Measurements from ENCODE around the gene NUDT4. TPM values are rescaled to one million over a fixed set of nuclear protein-coding genes. Genes with fewer than 3 reads are reported as not detected.

Gene NUDT4
- total and polyA plus RNA-seq, 2 of the 8 experiments (the other 6 are each of a cell fraction or from before 2014, with no cell fraction given), result 17.3 to 71.7 TPM

- no peak for DNase-seq (ENCODE audit: low read depth in 1 of 2, low spot score in 2 of 2)
- Histone ChIP-seq H3K4ac (replicated peaks; ENCODE audit: insufficient read length, low read depth, low read length) (no peak overlapping the region), H3K23ac (ENCODE audit: insufficient read length) (no peak overlapping the region), H2AK5ac (ENCODE audit: low read depth, low read length) (no peak overlapping the region), H3K18ac (ENCODE audit: extremely low read depth, low read length) (no peak overlapping the region), H2BK120ac (replicated peaks; ENCODE audit: low read depth, low read length) (no peak overlapping the region), H3K4me2 (ENCODE audit: insufficient read depth in 1 of 2, low read depth in 2 of 2, low read length in 2 of 2) (no peak overlapping the region), H2AFZ (ENCODE audit: low read length) (no peak overlapping the region), H2BK20ac (ENCODE audit: low read length) (no peak overlapping the region), H2BK12ac (ENCODE audit: low read depth, low read length) (no peak overlapping the region), H4K8ac (ENCODE audit: extremely low read depth, insufficient read depth, low read length) (no peak overlapping the region), H3K14ac (ENCODE audit: insufficient read length) (no peak overlapping the region), H3K4me3 (ENCODE audit: extremely low read depth in 1 of 4, insufficient read depth in 2 of 4, low read depth in 3 of 4, low read length in 4 of 4) (no peak overlapping the region), H3K36me3 (ENCODE audit: control insufficient read depth in 2 of 4, insufficient read depth in 4 of 4, low read length in 3 of 4) (peaks cover 0 to 23% (median 16%) of the 10 kb centered on the region in 4 experiments; a peak in 4 of 8 replicates), H3K9ac (replicated peaks in 1 of 4; ENCODE audit: extremely low read depth in 1 of 4, low read depth in 3 of 4, low read length in 3 of 4) (no peak overlapping the region), H4K5ac (ENCODE audit: insufficient read length, low read depth, low read length) (no peak overlapping the region), H3K23me2 (ENCODE audit: low read depth, low read length) (no peaks in the 10 kb centered on the region), H3K56ac (replicated peaks; ENCODE audit: insufficient read length, low read depth, low read length) (no peak overlapping the region), H3K79me1 (ENCODE audit: low read depth, low read length) (no peaks in the 10 kb centered on the region), H3K79me2 (ENCODE audit: control insufficient read depth in 1 of 2, insufficient read depth in 2 of 2, low read length in 2 of 2) (peaks cover 0 to 7% of the 10 kb centered on the region in 2 experiments; a peak in 2 of 4 replicates), H2BK5ac (ENCODE audit: low read depth, low read length) (no peak overlapping the region), H4K91ac (replicated peaks; ENCODE audit: insufficient read length, low read length) (no peak overlapping the region), H4K20me1 (replicated peaks in 1 of 2; ENCODE audit: control insufficient read depth in 1 of 2, insufficient read depth in 2 of 2, low read length in 2 of 2) (peaks cover 0 to 2% of the 10 kb centered on the region in 2 experiments), H3K4me1 (replicated peaks in 1 of 4; ENCODE audit: control insufficient read depth in 3 of 4, insufficient read depth in 4 of 4, low read length in 3 of 4) (no peaks in the 10 kb centered on the region), H3K27ac (ENCODE audit: low read depth, low read length) (no peak overlapping the region), H3K27me3 (replicated peaks in 1 of 4; ENCODE audit: control insufficient read depth in 3 of 4, extremely low read depth in 1 of 4, insufficient read depth in 3 of 4, low read length in 3 of 4) (no peaks in the 10 kb centered on the region), H2BK15ac (ENCODE audit: low read length) (no peak overlapping the region), H3K9me3 (ENCODE audit: insufficient read depth in 2 of 2, low read depth in 1 of 2, low read length in 1 of 2) (no peaks in the 10 kb centered on the region)
- no peak for FAIRE-seq
- ChIA-PET POLR2A (ENCODE audit: partially characterized antibody) (no interaction called here), CTCF (ENCODE audit: partially characterized antibody) (interaction anchor here (0.8 to 3.5 kb wide), 26 partner anchors 9 to 619 kb away, joined by 3 to 25 read pairs (median 4); no protein-coding TSS in a partner anchor)
- no peak for TF ChIP-seq RAD21 (IDR thresholded peaks at IDR 0.05 in 1 of 2, conservative IDR thresholded peaks at IDR 0.05 in 1 of 2; ENCODE audit: low read depth in 2 of 2, low read length in 2 of 2)
- TF ChIP-seq MAX (IDR thresholded peaks at IDR 0.05), result no peak
- no peak for TF ChIP-seq NANOG (IDR thresholded peaks at IDR 0.05; ENCODE audit: insufficient read depth, low read depth, low read length, poor library complexity, severe bottlenecking)
- no peak for TF ChIP-seq HDAC2 (IDR thresholded peaks at IDR 0.05; ENCODE audit: borderline replicate concordance in 1 of 2, low read depth in 2 of 2, low read length in 2 of 2)
- 90% methylated on average over 12 of the region's 12 CpGs; no CpG with 5 or more reads in 1 of the 2 experiments for whole genome bisulfite sequencing, 2 experiments (ENCODE audit: extremely low coverage in 1 of 2, insufficient coverage in 1 of 2, insufficient read length in 1 of 2, insufficient replicate concordance in 2 of 2, low coverage in 1 of 2, low lambda C conversion rate in 2 of 2, missing lambda C conversion rate in 1 of 2)
Measured at GRCh38 chr12:93397412-93397811, 19.7 kb downstream of the NUDT4 start.

Measured in H1 (cell line).